ENCODE data around the gene ZNF777.
A peak's percentile ranks its signal among the peaks of the same experiment; 100 is the strongest.
"Not testable (repeated sequence)": the region's sequence is repeated elsewhere in the genome, so short reads cannot be mapped to it uniquely, and the experiment has no call there.

Gene ZNF777

GRCh38 chr7:149460493-149461277 is at the start of gene ZNF777:
Gene ZNF777 (minus strand): TSS chr7:149461062. CDS start chr7:149456022, 5,040 bp downstream.
- DNase-seq (ENCODE audit: low spot score): peak; percentile 82

- no peak for DNase-seq (ENCODE audit: low spot score)
Measured at GRCh38 chr7:149510248-149510647, 49.4 kb upstream of the ZNF777 start.

- no peak for DNase-seq (ENCODE audit: low spot score)
Measured at GRCh38 chr7:149509774-149510173, 48.9 kb upstream of the ZNF777 start.

GRCh38 chr7:149505551-149505950 is 44.7 kb upstream of the ZNF777 start:
- DNase-seq (ENCODE audit: low spot score): no peak

- DNase-seq (ENCODE audit: low spot score): no peak
Measured at GRCh38 chr7:149501651-149502050, 40.8 kb upstream of the ZNF777 start.

GRCh38 chr7:149500910-149501309 is 40.0 kb upstream of the ZNF777 start:
- DNase-seq (ENCODE audit: low spot score): no peak

- no peak for DNase-seq (ENCODE audit: low spot score)
Measured at GRCh38 chr7:149500201-149500600, 39.3 kb upstream of the ZNF777 start.

GRCh38 chr7:149498811-149499210 is 37.9 kb upstream of the ZNF777 start:
- no peak for DNase-seq (ENCODE audit: low spot score)

- DNase-seq (ENCODE audit: low spot score): peak; percentile 77
Measured at GRCh38 chr7:149497467-149498261, 36.8 kb upstream of the ZNF777 start, which contains the start of gene ZNF746. Gene ZNF746 (minus strand): TSS chr7:149497809. CDS start chr7:149497536, 273 bp downstream.

- peak; percentile 41 for DNase-seq (ENCODE audit: low spot score)
Measured at GRCh38 chr7:149496642-149497391, 36.0 kb upstream of the ZNF777 start.

- no peak for DNase-seq (ENCODE audit: low spot score)
Measured at GRCh38 chr7:149495785-149496641, 35.2 kb upstream of the ZNF777 start.

GRCh38 chr7:149494738-149495368 is 34.0 kb upstream of the ZNF777 start:
- DNase-seq (ENCODE audit: low spot score): no peak

GRCh38 chr7:149493975-149494374 is 33.1 kb upstream of the ZNF777 start:
- DNase-seq (ENCODE audit: low spot score): not testable (repeated sequence)

- DNase-seq (ENCODE audit: low spot score): no peak
Measured at GRCh38 chr7:149493366-149493765, 32.5 kb upstream of the ZNF777 start.

- no peak for DNase-seq (ENCODE audit: low spot score)
Measured at GRCh38 chr7:149490083-149490760, 29.4 kb upstream of the ZNF777 start.

GRCh38 chr7:149489391-149490024 is 28.6 kb upstream of the ZNF777 start:
- DNase-seq (ENCODE audit: low spot score): no peak

- DNase-seq (ENCODE audit: low spot score): no peak
Measured at GRCh38 chr7:149479568-149479967, 18.7 kb upstream of the ZNF777 start.

- no peak for DNase-seq (ENCODE audit: low spot score)
Measured at GRCh38 chr7:149478754-149479153, 17.9 kb upstream of the ZNF777 start.

- no peak for DNase-seq (ENCODE audit: low spot score)
Measured at GRCh38 chr7:149477494-149478443, 16.9 kb upstream of the ZNF777 start.

All from CD4-positive, alpha-beta T cell treated with Interleukin-6 at 100 ng/mL for 8 hours (primary cell).